B cell (primary cell): ENCODE results near the gene PGF. TPM values are rescaled to one million over a fixed set of nuclear protein-coding genes. Genes with fewer than 3 reads are reported as not detected.

Experiments
- ATAC-seq: fragments of 200-7000 bp; cut with Tn5 transposase; one replicate; pipeline ENCODE4 v1.10.0; 2021; ENCODE audit warnings: low read depth, mild to moderate bottlenecking, moderate number of reproducible peaks, moderate library complexity
- CTCF ChIA-PET: fragments of 350-600 bp; sonication (Branson Sonifier 250); formaldehyde crosslinking; loops from one replicate; lab custom pipeline; 2021; ENCODE audit warnings: antibody characterized with exemption, inconsistent platforms; lab: Charles Lee
- POLR2A ChIA-PET: fragments of 350-600 bp; sonication (Branson Sonifier 250); formaldehyde crosslinking; loops from one replicate; lab custom pipeline; 2021; ENCODE audit warnings: antibody characterized with exemption; lab: Charles Lee
- DNase-seq: peaks from one replicate; pipeline ENCODE4 v3.0.0; 2013
- H2AFZ ChIP-seq: 2 replicates; pipeline ENCODE4 v1.6.1; 2012; ENCODE audit warnings: mild to moderate bottlenecking, low read depth, low read length; ENCODE audit not compliant: insufficient read depth, poor library complexity, severe bottlenecking
- H3K27ac ChIP-seq, 2 donors: 1 replicate in 1 of 2; 2 replicates in 1 of 2; pipeline ENCODE4 v1.5.1; 2012 to 2013; ENCODE audit warnings: low read length in 2 of 2, mild to moderate bottlenecking in 2 of 2, moderate library complexity in 1 of 2
- H3K27me3 ChIP-seq, 4 experiments: fragments of 200-600 bp in 1 of 4; sonication (generic) in 1 of 4; replicated peaks in 1 of 4; 1 replicate in 2 of 4; 2 replicates in 2 of 4; pipeline versions ENCODE4 v1.6.1 to v1.7.0; 2013 to 2016; ENCODE audit warnings: low read length in 3 of 4, mild to moderate bottlenecking in 2 of 4, mixed read lengths in 1 of 4, moderate library complexity in 1 of 4; ENCODE audit not compliant: insufficient read depth in 4 of 4, control insufficient read depth in 3 of 4; ENCODE audit errors: control extremely low read depth in 1 of 4
- H3K36me3 ChIP-seq, 2 experiments: replicated peaks in 1 of 2; 1 replicate in 1 of 2; 2 replicates in 1 of 2; pipeline versions ENCODE4 v1.6.1 to v1.7.1; 2013; ENCODE audit warnings: low read length in 1 of 2; ENCODE audit not compliant: insufficient read depth in 2 of 2, control insufficient read depth in 1 of 2; ENCODE audit errors: control extremely low read depth in 1 of 2, extremely low read depth in 1 of 2
- H3K4me1 ChIP-seq, 2 donors: fragments of 200-600 bp in 1 of 2; sonication (generic) in 1 of 2; 1 replicate in 1 of 2; 2 replicates in 1 of 2; pipeline versions ENCODE4 v1.5.1 to v1.6.1; 2013 to 2017; ENCODE audit warnings: low read length in 2 of 2; ENCODE audit not compliant: control insufficient read depth in 2 of 2, insufficient read depth in 2 of 2
- H3K4me2 ChIP-seq: replicated peaks from 2 replicates; pipeline ENCODE3; 2012; ENCODE audit warnings: mild to moderate bottlenecking, low read depth, low read length; ENCODE audit not compliant: poor library complexity, severe bottlenecking
- H3K4me3 ChIP-seq, 5 experiments: fragments of 200-600 bp in 1 of 5; sonication (generic) in 1 of 5; 1 replicate in 3 of 5; 2 replicates in 2 of 5; pipeline versions ENCODE4 v1.5.1 to v1.7.0; 2011 to 2016; ENCODE audit warnings: low read length in 4 of 5, mild to moderate bottlenecking in 4 of 5, low read depth in 2 of 5, control low read depth in 1 of 5, moderate library complexity in 1 of 5; ENCODE audit not compliant: insufficient read depth in 1 of 5; ENCODE audit errors: control extremely low read depth in 1 of 5, extremely low read depth in 1 of 5
- H3K79me2 ChIP-seq: fragments of 200-600 bp; sonication (generic); one replicate; pipeline ENCODE4 v1.6.0; 2016; ENCODE audit warnings: low read length; ENCODE audit not compliant: control insufficient read depth, insufficient read depth
- H3K9ac ChIP-seq: fragments of 200-600 bp; sonication (generic); 2 replicates; pipeline ENCODE4 v1.6.1; 2017; ENCODE audit warnings: mild to moderate bottlenecking, low read length, moderate library complexity
- H3K9me3 ChIP-seq, 3 donors: one replicate each; pipeline versions ENCODE4 v1.6.1 to v1.7.1; 2013; ENCODE audit warnings: low read length in 2 of 3; ENCODE audit not compliant: control insufficient read depth in 2 of 3, insufficient read depth in 1 of 3; ENCODE audit errors: control extremely low read depth in 1 of 3
- H4K20me1 ChIP-seq: 2 replicates; pipeline ENCODE4 v1.6.0; 2012; ENCODE audit warnings: mild to moderate bottlenecking, low read length; ENCODE audit not compliant: insufficient read depth, control insufficient read depth, poor library complexity, severe bottlenecking
- H3K27ac Mint-ChIP-seq: one replicate; pipeline ENCODE4 v1.8.0; 2021; ENCODE audit warnings: mixed read lengths
- H3K27me3 Mint-ChIP-seq: one replicate; pipeline ENCODE4 v1.8.0; 2021; ENCODE audit warnings: mixed read lengths
- H3K4me1 Mint-ChIP-seq: one replicate; pipeline ENCODE4 v1.8.0; 2021; ENCODE audit warnings: mixed read lengths
- H3K4me3 Mint-ChIP-seq: one replicate; pipeline ENCODE4 v1.8.0; 2021; ENCODE audit warnings: mixed read lengths
- H3K9me3 Mint-ChIP-seq: one replicate; pipeline ENCODE4 v1.8.0; 2022; ENCODE audit warnings: mixed read lengths; ENCODE audit not compliant: insufficient read depth
- CTCF ChIP-seq: fragments of 200-600 bp; IDR thresholded peaks from one replicate; pipeline ENCODE4 v1.8.0; 2022; ENCODE audit warnings: antibody characterized with exemption, mild to moderate bottlenecking
- EZH2 ChIP-seq: IDR thresholded peaks from 2 replicates; pipeline ENCODE4 v1.6.1; 2012; ENCODE audit warnings: borderline replicate concordance, low read depth, mild to moderate bottlenecking, moderate library complexity, low read length; ENCODE audit not compliant: insufficient read depth, poor library complexity, severe bottlenecking
- WGBS: methylation state at CpG from one replicate; pipeline ENCODE4 v1.1.5; 2013; ENCODE audit warnings: missing lambda C conversion rate; ENCODE audit not compliant: insufficient coverage; 5-methylcytosine and 5-hydroxymethylcytosine counted together
- intact Hi-C: fragments of 100-400 bp; cut with micrococcal nuclease; formaldehyde crosslinking; loops from one replicate; pipeline ENCODE4 v1.10.0; 2022
- polyA plus RNA-seq: library from polyadenylated mRNA; depleted of rRNA; stranded (reverse); fragments of >200 nt; gene quantifications from 2 replicates; pipeline ENCODE4 v1.2.3, GENCODE V29; 2012
- total RNA-seq, 2 donors: library from RNA; stranded (reverse); fragments of 120-200 nt in 1 of 2; gene quantifications; 1 replicate in 1 of 2; 2 replicates in 1 of 2; pipeline versions ENCODE4 v1.2.3 to v1.2.4, GENCODE V29; 2013 to 2022

The PGF gene
- total and polyA plus RNA-seq, 2 donors (not counting 1 experiment from before 2014, with no cell fraction given) = 0.07 to 0.47 TPM

GRCh38 chr14:74979029-74979428 lies 23.6 kb upstream of the PGF start:
- no peak overlapping the region for H3K4me3 Mint-ChIP-seq
- Histone ChIP-seq H3K4me2 (no peak overlapping the region), H3K9me3 (no peaks in the 10 kb centered on the region), H3K27ac (no peak overlapping the region), H3K9ac (no peak overlapping the region), H3K27me3 (no peaks in the 10 kb centered on the region), H3K36me3 (no peaks in the 10 kb centered on the region), H4K20me1 (no peaks in the 10 kb centered on the region), H3K4me1 (no peaks in the 10 kb centered on the region), H3K4me3 (no peak overlapping the region), H3K79me2 (no peaks in the 10 kb centered on the region), H2AFZ (no peak overlapping the region)
- ATAC-seq (no peak), DNase-seq (no peak)
- H3K9me3 Mint-ChIP-seq = no peaks in the 10 kb centered on the region
- WGBS = 100% methylated on average over 2 of the region's 4 CpGs
- intact Hi-C loops = no loop called here
- CTCF ChIA-PET = interaction anchor here (0.5 kb wide), 1 partner anchor 12 kb away, joined by 3 read pairs; no protein-coding TSS in a partner anchor
- POLR2A ChIA-PET = no interaction called here
- no peak overlapping the region for H3K27ac Mint-ChIP-seq
- no peaks in the 10 kb centered on the region for H3K4me1 Mint-ChIP-seq
- TF ChIP-seq EZH2 = no peak
- TF ChIP-seq CTCF = no peak
- no peaks in the 10 kb centered on the region for H3K27me3 Mint-ChIP-seq

- H3K4me1 Mint-ChIP-seq = no peaks in the 10 kb centered on the region
- Histone ChIP-seq H3K79me2 (no peaks in the 10 kb centered on the region), H3K4me1 (peaks cover 0 to under 1% of the 10 kb centered on the region in 2 donors), H3K9ac (no peak overlapping the region), H3K9me3 (no peaks in the 10 kb centered on the region), H3K4me3 (no peak overlapping the region), H3K4me2 (no peak overlapping the region), H3K36me3 (no peaks in the 10 kb centered on the region), H2AFZ (no peak overlapping the region), H3K27me3 (no peaks in the 10 kb centered on the region), H3K27ac (no peak overlapping the region), H4K20me1 (no peaks in the 10 kb centered on the region)
- DNase-seq (no peak), ATAC-seq (no peak)
- H3K27me3 Mint-ChIP-seq = no peaks in the 10 kb centered on the region
- intact Hi-C loops = no loop called here
- TF ChIP-seq CTCF = no peak
- no peak for TF ChIP-seq EZH2
- WGBS = 100% methylated on average over 8 of the region's 11 CpGs
- CTCF ChIA-PET = interaction anchor here (0.8 kb wide), 1 partner anchor 118 kb away, joined by 3 read pairs; no protein-coding TSS in a partner anchor
- H3K4me3 Mint-ChIP-seq = no peak overlapping the region
- no peaks in the 10 kb centered on the region for H3K9me3 Mint-ChIP-seq
- H3K27ac Mint-ChIP-seq = no peak overlapping the region
- POLR2A ChIA-PET = no interaction called here
Measured at GRCh38 chr14:74978416-74978947, 23.1 kb upstream of the PGF start.
